Activated T-cell treated with anti-CD3 and anti-CD28 coated beads for 4 hours (primary cell): ENCODE measurements around the gene CCDC28A.
"Not testable (repeated sequence)": the region's sequence is repeated elsewhere in the genome, so short reads cannot be mapped to it uniquely, and the experiment has no call there.

ENCODE experiments used
- DNase-seq: peaks from one replicate; pipeline ENCODE4 v3.0.0-alpha.2; 2020

CCDC28A gene

GRCh38 chr6:138773177-138774091 lies at the start of gene CCDC28A:
Gene CCDC28A (plus strand): TSS chr6:138773769. CDS start chr6:138776121, 2,352 bp downstream.
- DNase-seq: peak; percentile 91

- no peak for DNase-seq
Observed at GRCh38 chr6:138724015-138724414, 49.6 kb upstream of the CCDC28A start.

DNA sequence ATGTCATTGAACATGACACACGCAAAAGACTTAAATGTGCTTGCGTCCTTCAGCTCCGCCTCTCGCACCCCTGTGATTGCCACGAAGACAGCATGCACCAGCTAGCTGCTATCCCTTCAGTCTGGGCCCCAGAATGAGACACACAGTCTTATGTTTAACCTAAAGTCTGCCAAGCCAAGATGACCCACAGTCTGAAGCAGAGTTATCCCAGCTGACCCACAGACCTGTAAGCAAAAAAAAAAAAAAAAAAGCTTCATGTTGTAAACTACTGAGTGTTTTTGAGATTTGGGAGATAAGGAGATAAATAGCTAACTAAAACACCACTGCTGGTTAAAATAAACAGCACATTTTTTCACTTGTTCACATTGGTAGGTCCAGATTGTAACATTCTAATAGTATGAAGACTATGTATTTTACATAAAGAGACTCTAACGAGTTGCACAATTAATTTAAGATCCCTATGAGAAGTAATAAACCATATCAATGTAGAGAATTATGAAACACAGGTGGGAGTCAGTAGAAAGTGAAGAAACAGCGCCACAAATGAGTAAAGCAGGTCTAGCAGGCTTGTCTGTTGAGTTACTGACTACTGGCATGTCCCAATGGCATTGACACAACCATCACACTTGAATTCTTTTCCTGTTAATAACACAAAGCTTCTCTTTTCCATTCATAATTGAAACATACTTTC lies 47.4 kb upstream of the CCDC28A start:
- DNase-seq: no peak

DNA sequence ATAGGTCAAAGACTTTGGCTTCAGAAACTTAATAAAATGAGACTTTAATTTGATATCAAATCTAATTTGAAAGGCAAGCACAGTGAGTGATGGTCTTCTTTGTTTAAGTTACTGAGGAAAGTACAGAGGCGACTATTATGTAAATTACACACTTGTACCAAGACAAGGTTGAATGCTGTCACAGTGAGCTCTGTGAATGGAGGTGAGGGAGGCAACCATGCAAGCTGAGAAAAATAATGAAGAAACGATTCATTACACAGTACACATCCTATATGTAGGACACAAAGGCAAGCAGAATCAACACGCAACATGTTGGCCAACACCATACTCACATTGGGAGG lies 46.8 kb upstream of the CCDC28A start:
- no peak for DNase-seq

GRCh38 chr6:138727182-138727581 lies 46.4 kb upstream of the CCDC28A start:
- no peak for DNase-seq

DNA sequence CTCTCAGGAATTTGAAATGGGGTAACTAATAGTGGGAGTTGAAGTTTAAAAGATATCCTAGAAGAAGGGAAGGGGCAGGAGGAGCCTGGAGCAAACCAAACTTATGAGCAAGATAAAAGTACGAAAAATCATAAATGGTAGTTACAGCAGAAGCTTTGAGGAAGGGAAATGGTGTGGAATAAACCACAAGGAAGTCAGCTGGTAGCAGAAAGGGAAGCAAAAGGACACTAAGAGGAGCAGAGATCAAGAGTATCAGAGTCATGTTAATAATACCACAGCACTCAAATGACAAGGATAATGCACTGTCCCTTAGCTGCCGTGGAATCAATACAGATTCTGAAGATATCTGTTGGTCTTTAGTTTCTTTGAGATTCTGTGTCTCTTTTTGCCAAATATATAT lies 44.9 kb upstream of the CCDC28A start:
- no peak for DNase-seq

- not testable (repeated sequence) for DNase-seq
Observed at GRCh38 chr6:138730037-138730436, 43.5 kb upstream of the CCDC28A start.

- no peak for DNase-seq
Observed at GRCh38 chr6:138734585-138734984, 39.0 kb upstream of the CCDC28A start.

- DNase-seq: no peak
Observed at GRCh38 chr6:138736640-138737039, 36.9 kb upstream of the CCDC28A start.

GRCh38 chr6:138752017-138752416 lies 21.6 kb upstream of the CCDC28A start:
- DNase-seq: no peak

GRCh38 chr6:138757136-138757535 lies 16.4 kb upstream of the CCDC28A start:
- no peak for DNase-seq

DNA sequence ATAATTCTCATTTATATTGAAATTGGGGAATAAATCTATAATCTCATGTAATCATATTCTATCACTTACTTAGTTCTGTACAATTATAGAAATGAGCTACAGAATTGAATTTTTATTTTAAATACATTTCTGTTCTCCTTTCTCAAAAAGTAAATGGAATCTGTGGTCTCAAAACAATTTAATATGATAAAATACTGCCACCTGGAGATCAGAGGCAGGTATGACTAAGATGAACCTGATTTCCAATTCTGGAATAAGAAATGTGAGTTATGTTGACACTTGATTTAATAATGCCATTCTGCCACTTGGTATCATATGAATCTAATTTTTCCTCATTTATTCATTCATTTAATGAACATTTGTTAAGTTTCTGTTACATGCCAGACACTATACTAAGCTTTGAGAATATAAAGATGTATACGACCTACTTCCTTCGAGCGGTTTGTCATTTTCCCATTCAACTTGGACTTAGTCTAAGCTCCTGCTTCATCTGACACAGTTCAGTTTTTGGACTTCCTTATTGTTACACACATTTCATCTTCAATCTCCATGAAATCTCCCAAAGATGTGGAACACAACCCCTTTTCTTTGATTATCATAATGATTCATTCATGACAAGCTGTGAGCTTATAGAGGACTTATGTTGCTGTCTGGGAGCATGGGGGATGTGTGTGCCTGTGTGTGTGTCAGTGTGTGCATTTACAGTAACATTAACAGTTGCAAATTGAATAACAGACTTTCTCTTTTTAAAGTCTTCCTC lies 7.5 kb upstream of the CCDC28A start:
- DNase-seq: no peak

DNA sequence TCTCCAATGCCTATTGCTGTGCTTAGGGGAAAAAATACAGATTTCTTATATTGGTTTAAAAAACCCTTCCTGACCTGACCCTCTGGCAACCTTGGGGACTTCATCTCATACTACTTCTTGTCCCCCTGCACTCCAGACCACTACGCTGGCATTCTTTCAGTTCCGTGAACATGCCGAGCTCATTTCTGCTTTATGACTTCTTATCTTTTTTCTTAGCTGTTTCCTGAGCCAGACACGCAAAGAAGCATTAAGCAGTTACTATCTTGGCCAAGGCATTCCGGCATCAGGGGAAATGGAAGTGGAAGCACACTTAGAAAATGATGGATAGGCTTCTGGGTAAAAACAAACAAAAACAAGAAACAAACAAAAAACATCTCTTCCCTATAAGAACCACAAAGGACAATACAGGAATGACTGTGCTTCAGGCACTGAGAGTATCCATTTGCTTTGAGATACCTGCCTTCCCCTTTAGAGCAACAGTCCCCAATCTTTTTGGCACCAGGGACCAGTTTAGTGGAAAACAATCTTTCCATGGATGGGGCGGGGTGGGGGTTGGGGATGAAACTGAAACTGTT lies 4.4 kb upstream of the CCDC28A start:
- no peak for DNase-seq

DNA sequence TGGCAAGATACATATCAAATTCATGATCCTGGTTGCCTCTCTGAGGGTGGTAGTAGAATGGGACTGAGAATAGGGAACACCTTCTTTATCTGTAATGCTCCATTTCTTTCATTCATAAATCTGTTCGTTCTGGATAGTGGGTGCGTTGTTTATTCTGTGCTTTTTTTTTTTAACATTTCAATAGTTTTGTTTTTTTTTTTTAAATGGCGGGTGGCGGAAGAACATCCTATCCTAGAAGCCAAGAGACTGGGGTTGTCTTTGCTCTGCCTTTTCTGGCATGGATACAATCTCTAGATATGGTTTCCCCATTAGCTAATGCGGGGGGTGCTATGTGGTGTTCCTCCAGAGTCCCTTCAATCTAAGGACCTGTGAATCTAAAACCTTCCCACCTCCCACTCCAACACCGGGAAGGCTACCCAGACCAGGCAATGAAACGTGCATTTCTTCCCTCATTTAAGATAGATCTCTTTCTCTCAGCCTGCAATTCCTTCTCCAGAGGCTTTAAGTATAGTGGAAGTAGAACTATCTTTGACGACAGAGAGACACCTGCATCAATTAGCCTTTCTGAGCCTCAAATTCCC lies 883 bp upstream of the CCDC28A start:
- no peak for DNase-seq

- DNase-seq: no peak
Observed at GRCh38 chr6:138774370-138774769, 801 bp downstream of the CCDC28A start.

- no peak for DNase-seq
Observed at GRCh38 chr6:138776659-138777058, 3.1 kb downstream of the CCDC28A start.

GRCh38 chr6:138778331-138778730 lies 4.8 kb downstream of the CCDC28A start:
- no peak for DNase-seq

DNA sequence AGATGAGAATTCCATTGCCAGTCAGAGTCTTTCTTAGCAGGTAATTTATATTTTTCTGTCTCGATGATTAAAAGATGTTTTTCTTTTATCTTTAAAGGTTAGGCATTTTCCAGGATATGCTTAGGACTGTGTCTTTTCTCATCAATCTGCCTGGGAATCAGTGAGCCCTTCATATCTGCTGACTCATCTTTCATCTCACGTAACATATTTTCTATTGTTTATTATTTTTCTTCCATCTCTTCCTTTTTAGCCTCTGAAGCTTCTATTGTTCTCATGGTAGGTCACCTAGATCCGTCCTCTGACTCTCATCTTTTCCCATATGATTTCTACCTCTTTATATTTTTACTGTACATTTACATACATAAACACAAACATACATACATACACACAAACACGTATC lies 8.7 kb downstream of the CCDC28A start:
- DNase-seq: no peak

- no peak for DNase-seq
Observed at GRCh38 chr6:138785079-138785478, 11.5 kb downstream of the CCDC28A start.

GRCh38 chr6:138785980-138786379 lies 12.4 kb downstream of the CCDC28A start:
- no peak for DNase-seq

GRCh38 chr6:138787138-138787537 lies 13.6 kb downstream of the CCDC28A start:
- no peak for DNase-seq

DNA sequence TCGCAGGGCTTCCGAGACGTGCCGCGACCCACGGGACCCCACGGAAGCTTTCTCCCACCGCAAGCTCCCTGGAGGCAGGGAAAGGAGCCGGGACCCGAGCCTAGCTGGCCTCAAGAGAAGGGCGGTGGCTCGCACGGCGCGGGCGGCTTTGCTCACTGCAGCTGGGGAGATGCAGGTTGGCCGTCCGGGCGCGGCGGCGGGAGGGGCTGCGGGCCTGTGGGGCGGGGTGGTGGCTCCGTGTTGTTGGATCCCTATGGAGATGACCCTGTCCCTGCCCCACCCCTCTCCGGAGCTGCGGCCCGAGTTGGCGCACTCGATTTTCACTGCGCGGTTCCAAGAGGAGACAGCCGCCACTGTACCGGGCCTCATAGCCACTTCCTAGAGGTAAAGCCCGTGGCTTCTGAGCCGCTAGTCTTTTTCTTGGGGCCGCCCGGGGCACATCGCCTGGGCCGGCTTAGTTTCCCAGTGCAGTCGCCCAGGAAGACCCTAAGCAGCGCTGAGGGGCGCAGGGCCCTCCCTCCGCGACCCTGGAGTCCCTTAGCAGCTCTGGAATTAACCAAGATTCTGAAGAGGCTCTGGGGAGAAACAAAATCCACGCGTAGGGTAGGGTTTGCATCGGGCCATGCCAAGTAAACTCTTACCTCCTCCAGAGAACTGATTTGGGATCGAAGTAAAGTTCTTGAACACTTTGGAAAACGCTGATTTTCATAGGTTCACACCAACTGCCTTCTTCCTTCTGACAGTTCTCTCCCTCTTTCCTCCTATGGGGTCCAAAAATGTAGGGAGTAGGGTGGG lies 22.4 kb downstream of the CCDC28A start, which contains the start of gene ECT2L:
TSS of gene ECT2L (plus strand) at position 279 of the 795 bp plus-strand sequence. CDS start 17,188 bp downstream, outside the sequence.
- no peak for DNase-seq
